GM23338 (cell line): ENCODE data around the gene EYA4. TPM values are rescaled to one million over a fixed set of nuclear protein-coding genes. Genes with fewer than 3 reads are reported as not detected.

Source experiments
- ATAC-seq: fragments of 200-7000 bp; cut with Tn5 transposase; 3 replicates; pipeline ENCODE4 v1.9.1; 2020
- DNase-seq: peaks from one replicate; pipeline ENCODE4 v3.0.0-alpha.2; 2015; ENCODE audit warnings: low spot score
- H2AFZ ChIP-seq: fragments of 200-600 bp; sonication (generic); 2 replicates; pipeline ENCODE4 v1.8.0; 2016; ENCODE audit warnings: antibody characterized with exemption, mild to moderate bottlenecking, moderate library complexity
- H3F3A ChIP-seq: fragments of 200-600 bp; sonication (generic); replicated peaks from 2 replicates; pipeline ENCODE4 v1.8.0; 2017; ENCODE audit warnings: antibody characterized with exemption, mixed run types, low read depth
- H3K27ac ChIP-seq: fragments of 200-600 bp; sonication (generic); 2 replicates; pipeline ENCODE4 v1.6.1; 2016; ENCODE audit warnings: low read depth
- H3K27me3 ChIP-seq: fragments of 200-600 bp; sonication (generic); 2 replicates; pipeline ENCODE4 v1.8.0; 2016; ENCODE audit warnings: mild to moderate bottlenecking, mixed run types, moderate library complexity; ENCODE audit not compliant: insufficient read depth
- H3K36me3 ChIP-seq: fragments of 200-600 bp; sonication (generic); 2 replicates; pipeline ENCODE4 v1.8.0; 2016; ENCODE audit warnings: mild to moderate bottlenecking; ENCODE audit not compliant: insufficient read depth
- H3K4me1 ChIP-seq: fragments of 200-600 bp; sonication (generic); 2 replicates; pipeline ENCODE4 v1.8.0; 2016; ENCODE audit warnings: mild to moderate bottlenecking, moderate library complexity; ENCODE audit not compliant: insufficient read depth
- H3K4me2 ChIP-seq: fragments of 200-600 bp; sonication (generic); 2 replicates; pipeline ENCODE4 v1.7.1; 2017; ENCODE audit warnings: mixed run types
- H3K4me3 ChIP-seq: fragments of 200-600 bp; sonication (generic); 2 replicates; pipeline ENCODE4 v1.6.1; 2016; ENCODE audit warnings: mixed run types
- H3K79me2 ChIP-seq: fragments of 200-600 bp; sonication (generic); replicated peaks from 2 replicates; pipeline ENCODE4 v1.8.0; 2017; ENCODE audit warnings: mild to moderate bottlenecking; ENCODE audit not compliant: insufficient read depth
- H3K9me2 ChIP-seq: fragments of 200-600 bp; sonication (generic); 2 replicates; pipeline ENCODE4 v1.8.0; 2017; ENCODE audit not compliant: insufficient read depth
- H4K20me1 ChIP-seq: fragments of 200-600 bp; sonication (generic); replicated peaks from 2 replicates; pipeline ENCODE4 v1.8.0; 2017; ENCODE audit warnings: mild to moderate bottlenecking; ENCODE audit not compliant: insufficient read depth
- H3K27ac Mint-ChIP-seq: 2 replicates; pipeline ENCODE4 v1.8.0; 2020; ENCODE audit warnings: inconsistent platforms, mild to moderate bottlenecking, moderate library complexity, mixed read lengths
- H3K27me3 Mint-ChIP-seq: 3 replicates; pipeline ENCODE4 v1.8.0; 2022; ENCODE audit warnings: low read depth, mild to moderate bottlenecking, moderate library complexity, mixed read lengths, inconsistent platforms; ENCODE audit not compliant: insufficient read depth, poor library complexity
- H3K36me3 Mint-ChIP-seq: 3 replicates; pipeline ENCODE4 v1.8.0; 2021; ENCODE audit warnings: low read depth, mild to moderate bottlenecking, inconsistent platforms, moderate library complexity, mixed read lengths
- H3K4me1 Mint-ChIP-seq: 3 replicates; pipeline ENCODE4 v1.8.0; 2020; ENCODE audit warnings: mild to moderate bottlenecking, inconsistent platforms, mixed read lengths
- H3K4me3 Mint-ChIP-seq: 3 replicates; pipeline ENCODE4 v1.8.0; 2021; ENCODE audit warnings: moderate library complexity, mild to moderate bottlenecking, inconsistent platforms, mixed read lengths
- H3K9me3 Mint-ChIP-seq: 3 replicates; pipeline ENCODE4 v1.8.0; 2020; ENCODE audit warnings: moderate library complexity, mild to moderate bottlenecking, inconsistent platforms, mixed read lengths
- EZH2phosphoT487 ChIP-seq: fragments of 200-600 bp; sonication (generic); IDR thresholded peaks from one replicate; pipeline ENCODE4 v1.8.1; 2018; ENCODE audit warnings: antibody characterized with exemption; ENCODE audit not compliant: unreplicated experiment
- JUNB ChIP-seq: IDR thresholded peaks from one replicate; pipeline ENCODE4 v1.6.1; 2016; ENCODE audit warnings: antibody characterized with exemption; ENCODE audit not compliant: unreplicated experiment
- NANOG ChIP-seq: IDR thresholded peaks from 2 replicates; pipeline ENCODE4 v1.6.1; 2016; ENCODE audit warnings: antibody characterized with exemption, borderline replicate concordance
- STAT1 ChIP-seq: IDR thresholded peaks from one replicate; pipeline ENCODE4 v1.6.1; 2016; ENCODE audit warnings: antibody characterized with exemption; ENCODE audit not compliant: unreplicated experiment
- polyA plus RNA-seq: library from polyadenylated mRNA; unstranded; fragments of >200 nt; fragmentation: Nextera tagmentation; extraction: Ambion mirVana; gene quantifications from 2 replicates; pipeline ENCODE4 v1.2.1, GENCODE V29; 2016
- total RNA-seq: library from RNA; depleted of rRNA; stranded (reverse); fragments of >200 nt; shearing (Covaris generic); gene quantifications from 2 replicates; pipeline ENCODE4 v1.2.3, GENCODE V29; 2014
- TF ChIP-seq, protein P1 (sequence below): fragments of 250-450 bp; sonication (Bioruptor Pico); IDR thresholded peaks from 2 replicates; pipeline ENCODE4 v1.5.0; 2020; ENCODE audit warnings: mild to moderate bottlenecking, moderate library complexity
- TF ChIP-seq, protein P2 (sequence below): IDR thresholded peaks from one replicate; pipeline ENCODE4 v1.6.1; 2018; ENCODE audit warnings: antibody characterized with exemption; ENCODE audit not compliant: unreplicated experiment

EYA4 gene
- total and polyA plus RNA-seq, 2 experiments from 2014 or later = 0.05 to 0.21 TPM

DNA sequence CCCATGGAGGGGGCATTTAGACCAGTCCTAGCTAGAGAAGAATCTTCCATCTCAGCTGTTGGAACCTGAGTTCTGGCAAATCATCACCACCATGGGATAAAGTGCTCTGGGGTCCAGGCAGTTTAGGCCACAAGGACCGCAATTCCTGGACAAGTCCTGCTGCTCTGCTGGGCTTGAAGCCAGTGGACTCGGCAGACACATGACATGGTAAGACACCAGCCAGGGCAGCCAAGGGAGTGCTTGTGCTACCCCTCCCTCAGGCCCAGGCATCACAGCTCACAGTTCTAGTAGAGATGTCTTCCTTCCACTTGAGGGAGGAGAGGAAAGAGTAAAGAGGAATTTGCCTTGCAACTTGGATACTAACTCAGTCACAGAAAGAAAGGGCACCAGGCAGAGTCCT lies 246.0 kb downstream of the EYA4 start:
- ATAC-seq (no peak), DNase-seq (no peak)
- H3K4me1 Mint-ChIP-seq = no peaks in the 10 kb centered on the region
- no peak overlapping the region for H3K4me3 ChIP-seq
- H3K4me2 ChIP-seq = no peak overlapping the region
- H3K4me1 ChIP-seq = no peaks in the 10 kb centered on the region
- 0 out of 2 replicates have a peak, but pooled peaks cover 2% of the 10 kb centered on the region for H3K9me2 ChIP-seq
- no peak overlapping the region for H3K27ac ChIP-seq
- H3F3A ChIP-seq = no peaks in the 10 kb centered on the region
- no peaks in the 10 kb centered on the region for H3K9me3 Mint-ChIP-seq
- no peak overlapping the region for H3K27ac Mint-ChIP-seq
- H3K27me3 ChIP-seq = no peaks in the 10 kb centered on the region
- no peak overlapping the region for H3K4me3 Mint-ChIP-seq
- H3K36me3 Mint-ChIP-seq = no peaks in the 10 kb centered on the region
- H3K27me3 Mint-ChIP-seq = peaks cover 7% of the 10 kb centered on the region
- TF ChIP-seq, protein P1, sequence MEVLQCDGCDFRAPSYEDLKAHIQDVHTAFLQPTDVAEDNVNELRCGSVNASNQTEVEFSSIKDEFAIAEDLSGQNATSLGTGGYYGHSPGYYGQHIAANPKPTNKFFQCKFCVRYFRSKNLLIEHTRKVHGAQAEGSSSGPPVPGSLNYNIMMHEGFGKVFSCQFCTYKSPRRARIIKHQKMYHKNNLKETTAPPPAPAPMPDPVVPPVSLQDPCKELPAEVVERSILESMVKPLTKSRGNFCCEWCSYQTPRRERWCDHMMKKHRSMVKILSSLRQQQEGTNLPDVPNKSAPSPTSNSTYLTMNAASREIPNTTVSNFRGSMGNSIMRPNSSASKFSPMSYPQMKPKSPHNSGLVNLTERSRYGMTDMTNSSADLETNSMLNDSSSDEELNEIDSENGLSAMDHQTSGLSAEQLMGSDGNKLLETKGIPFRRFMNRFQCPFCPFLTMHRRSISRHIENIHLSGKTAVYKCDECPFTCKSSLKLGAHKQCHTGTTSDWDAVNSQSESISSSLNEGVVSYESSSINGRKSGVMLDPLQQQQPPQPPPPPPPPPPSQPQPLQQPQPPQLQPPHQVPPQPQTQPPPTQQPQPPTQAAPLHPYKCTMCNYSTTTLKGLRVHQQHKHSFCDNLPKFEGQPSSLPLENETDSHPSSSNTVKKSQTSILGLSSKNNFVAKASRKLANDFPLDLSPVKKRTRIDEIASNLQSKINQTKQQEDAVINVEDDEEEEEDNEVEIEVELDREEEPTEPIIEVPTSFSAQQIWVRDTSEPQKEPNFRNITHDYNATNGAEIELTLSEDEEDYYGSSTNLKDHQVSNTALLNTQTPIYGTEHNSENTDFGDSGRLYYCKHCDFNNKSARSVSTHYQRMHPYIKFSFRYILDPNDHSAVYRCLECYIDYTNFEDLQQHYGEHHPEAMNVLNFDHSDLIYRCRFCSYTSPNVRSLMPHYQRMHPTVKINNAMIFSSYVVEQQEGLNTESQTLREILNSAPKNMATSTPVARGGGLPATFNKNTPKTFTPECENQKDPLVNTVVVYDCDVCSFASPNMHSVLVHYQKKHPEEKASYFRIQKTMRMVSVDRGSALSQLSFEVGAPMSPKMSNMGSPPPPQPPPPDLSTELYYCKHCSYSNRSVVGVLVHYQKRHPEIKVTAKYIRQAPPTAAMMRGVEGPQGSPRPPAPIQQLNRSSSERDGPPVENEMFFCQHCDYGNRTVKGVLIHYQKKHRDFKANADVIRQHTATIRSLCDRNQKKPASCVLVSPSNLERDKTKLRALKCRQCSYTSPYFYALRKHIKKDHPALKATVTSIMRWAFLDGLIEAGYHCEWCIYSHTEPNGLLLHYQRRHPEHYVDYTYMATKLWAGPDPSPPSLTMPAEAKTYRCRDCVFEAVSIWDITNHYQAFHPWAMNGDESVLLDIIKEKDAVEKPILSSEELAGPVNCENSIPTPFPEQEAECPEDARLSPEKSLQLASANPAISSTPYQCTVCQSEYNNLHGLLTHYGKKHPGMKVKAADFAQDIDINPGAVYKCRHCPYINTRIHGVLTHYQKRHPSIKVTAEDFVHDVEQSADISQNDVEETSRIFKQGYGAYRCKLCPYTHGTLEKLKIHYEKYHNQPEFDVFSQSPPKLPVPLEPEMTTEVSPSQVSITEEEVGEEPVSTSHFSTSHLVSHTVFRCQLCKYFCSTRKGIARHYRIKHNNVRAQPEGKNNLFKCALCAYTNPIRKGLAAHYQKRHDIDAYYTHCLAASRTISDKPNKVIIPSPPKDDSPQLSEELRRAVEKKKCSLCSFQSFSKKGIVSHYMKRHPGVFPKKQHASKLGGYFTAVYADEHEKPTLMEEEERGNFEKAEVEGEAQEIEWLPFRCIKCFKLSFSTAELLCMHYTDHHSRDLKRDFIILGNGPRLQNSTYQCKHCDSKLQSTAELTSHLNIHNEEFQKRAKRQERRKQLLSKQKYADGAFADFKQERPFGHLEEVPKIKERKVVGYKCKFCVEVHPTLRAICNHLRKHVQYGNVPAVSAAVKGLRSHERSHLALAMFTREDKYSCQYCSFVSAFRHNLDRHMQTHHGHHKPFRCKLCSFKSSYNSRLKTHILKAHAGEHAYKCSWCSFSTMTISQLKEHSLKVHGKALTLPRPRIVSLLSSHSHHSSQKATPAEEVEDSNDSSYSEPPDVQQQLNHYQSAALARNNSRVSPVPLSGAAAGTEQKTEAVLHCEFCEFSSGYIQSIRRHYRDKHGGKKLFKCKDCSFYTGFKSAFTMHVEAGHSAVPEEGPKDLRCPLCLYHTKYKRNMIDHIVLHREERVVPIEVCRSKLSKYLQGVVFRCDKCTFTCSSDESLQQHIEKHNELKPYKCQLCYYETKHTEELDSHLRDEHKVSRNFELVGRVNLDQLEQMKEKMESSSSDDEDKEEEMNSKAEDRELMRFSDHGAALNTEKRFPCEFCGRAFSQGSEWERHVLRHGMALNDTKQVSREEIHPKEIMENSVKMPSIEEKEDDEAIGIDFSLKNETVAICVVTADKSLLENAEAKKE (CRISPR knock-in tag) = no peak
- TF ChIP-seq NANOG (no peak), JUNB (no peak), STAT1 (no peak), EZH2phosphoT487 (no peak)
- TF ChIP-seq, protein P2, sequence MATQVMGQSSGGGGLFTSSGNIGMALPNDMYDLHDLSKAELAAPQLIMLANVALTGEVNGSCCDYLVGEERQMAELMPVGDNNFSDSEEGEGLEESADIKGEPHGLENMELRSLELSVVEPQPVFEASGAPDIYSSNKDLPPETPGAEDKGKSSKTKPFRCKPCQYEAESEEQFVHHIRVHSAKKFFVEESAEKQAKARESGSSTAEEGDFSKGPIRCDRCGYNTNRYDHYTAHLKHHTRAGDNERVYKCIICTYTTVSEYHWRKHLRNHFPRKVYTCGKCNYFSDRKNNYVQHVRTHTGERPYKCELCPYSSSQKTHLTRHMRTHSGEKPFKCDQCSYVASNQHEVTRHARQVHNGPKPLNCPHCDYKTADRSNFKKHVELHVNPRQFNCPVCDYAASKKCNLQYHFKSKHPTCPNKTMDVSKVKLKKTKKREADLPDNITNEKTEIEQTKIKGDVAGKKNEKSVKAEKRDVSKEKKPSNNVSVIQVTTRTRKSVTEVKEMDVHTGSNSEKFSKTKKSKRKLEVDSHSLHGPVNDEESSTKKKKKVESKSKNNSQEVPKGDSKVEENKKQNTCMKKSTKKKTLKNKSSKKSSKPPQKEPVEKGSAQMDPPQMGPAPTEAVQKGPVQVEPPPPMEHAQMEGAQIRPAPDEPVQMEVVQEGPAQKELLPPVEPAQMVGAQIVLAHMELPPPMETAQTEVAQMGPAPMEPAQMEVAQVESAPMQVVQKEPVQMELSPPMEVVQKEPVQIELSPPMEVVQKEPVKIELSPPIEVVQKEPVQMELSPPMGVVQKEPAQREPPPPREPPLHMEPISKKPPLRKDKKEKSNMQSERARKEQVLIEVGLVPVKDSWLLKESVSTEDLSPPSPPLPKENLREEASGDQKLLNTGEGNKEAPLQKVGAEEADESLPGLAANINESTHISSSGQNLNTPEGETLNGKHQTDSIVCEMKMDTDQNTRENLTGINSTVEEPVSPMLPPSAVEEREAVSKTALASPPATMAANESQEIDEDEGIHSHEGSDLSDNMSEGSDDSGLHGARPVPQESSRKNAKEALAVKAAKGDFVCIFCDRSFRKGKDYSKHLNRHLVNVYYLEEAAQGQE = no peak
- H2AFZ ChIP-seq = no peak overlapping the region
- no peaks in the 10 kb centered on the region for H3K79me2 ChIP-seq
- H3K36me3 ChIP-seq = no peaks in the 10 kb centered on the region
- no peaks in the 10 kb centered on the region for H4K20me1 ChIP-seq
